ENCODE measurements around the gene KLHL10.

The KLHL10 gene

DNA sequence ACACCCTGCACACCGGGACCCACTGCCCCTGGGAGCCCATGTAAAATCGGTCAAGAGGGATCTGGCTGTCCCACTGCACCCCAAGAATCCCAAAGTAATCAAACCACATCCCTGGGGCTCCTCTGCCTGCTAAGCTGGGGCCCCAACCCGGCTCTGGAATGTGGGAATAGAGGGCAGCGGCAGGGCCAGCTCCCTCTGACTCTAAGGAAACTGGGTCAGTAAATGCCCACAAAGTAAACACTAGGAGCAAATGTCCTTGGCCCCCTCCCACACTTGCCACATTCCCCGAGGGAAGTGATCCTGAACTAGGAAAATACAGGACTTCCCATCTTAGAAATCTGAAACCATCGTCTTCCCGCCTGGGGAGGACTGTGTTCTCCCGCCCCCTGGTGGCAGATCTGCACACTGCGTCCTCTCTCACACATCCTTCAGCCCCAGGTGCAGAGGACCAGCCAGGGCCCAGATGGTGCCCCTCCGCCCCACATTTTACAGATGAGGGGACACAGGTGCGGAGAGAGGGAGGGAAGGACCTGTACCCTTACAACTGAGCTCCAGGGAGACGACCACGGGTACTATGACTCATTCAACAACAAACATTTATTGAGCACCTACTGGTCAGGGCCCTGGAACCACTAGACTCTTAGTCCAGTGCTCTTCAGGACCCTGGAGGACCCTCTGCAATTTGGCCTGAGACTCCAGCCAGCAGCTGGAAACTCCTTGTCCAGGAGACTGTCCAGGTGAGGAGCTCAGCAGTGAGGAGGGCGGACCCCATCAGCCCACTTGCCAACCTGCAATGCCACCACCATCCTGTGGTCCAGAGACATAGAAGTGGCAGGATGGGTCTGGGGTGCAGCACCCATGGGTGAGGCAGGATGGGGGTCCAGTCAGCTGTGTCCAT is 36.0 kb upstream of the KLHL10 start:
- no peak for TF ChIP-seq PPARA (CRISPR knock-in tag; IDR thresholded peaks at IDR 0.05; ENCODE audit: borderline replicate concordance)
- 0 out of 2 replicates have a peak, but pooled peaks have one; percentile 19 for TF ChIP-seq ZFP30 (CRISPR knock-in tag; IDR thresholded peaks at IDR 0.05)
- peak; percentile 92 for ATAC-seq

DNA sequence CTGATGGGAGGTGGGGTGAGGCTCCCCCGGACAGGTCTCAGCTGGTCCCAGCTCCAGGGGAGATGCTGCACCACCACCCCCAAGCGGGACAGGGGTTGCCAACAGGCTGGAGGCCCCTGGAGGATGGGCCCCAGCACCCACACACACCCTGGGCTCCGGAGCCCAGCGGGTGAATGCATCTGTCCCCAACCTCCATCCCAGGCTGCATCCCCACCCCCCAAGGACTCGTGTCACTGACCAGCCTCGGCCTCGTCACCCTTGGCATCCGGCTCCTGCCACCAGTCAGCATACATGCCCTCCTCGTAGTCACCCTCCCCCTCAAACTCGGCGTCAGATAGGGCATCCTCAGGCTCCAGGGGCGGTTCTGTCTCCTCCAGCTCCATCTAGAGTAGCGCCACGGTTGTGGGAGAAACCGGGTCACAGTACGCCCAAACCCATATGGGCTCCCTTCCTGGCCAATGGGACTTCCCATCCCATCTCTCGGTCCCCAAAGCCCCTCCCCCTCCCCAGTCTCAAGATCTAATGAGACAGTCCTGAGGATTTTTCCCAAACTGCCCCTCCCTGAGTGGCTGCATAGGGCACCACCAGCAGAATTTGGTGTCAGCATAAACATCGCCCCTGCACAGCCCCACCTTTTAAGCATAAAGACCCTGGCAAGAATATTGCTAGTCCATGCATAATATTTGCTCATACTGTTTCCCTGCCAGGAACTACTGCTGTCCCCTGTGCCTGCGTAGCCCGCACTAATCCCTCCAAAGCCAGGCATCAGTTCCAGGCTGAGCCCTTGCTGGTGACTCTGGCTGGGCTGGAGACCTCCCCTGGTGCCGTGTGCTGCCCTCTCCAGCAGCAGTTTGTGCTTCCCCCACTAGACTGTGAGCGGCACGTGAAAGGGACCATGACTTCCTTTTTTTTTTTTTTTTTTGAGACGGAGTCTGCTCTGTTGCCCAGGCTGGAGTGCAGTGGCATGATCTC is 34.3 kb upstream of the KLHL10 start:
- TF ChIP-seq ESRRG (CRISPR knock-in tag; IDR thresholded peaks at IDR 0.05) (no peak), RARB (CRISPR knock-in tag; IDR thresholded peaks at IDR 0.05) (no peak), ZFP3 (CRISPR knock-in tag; IDR thresholded peaks at IDR 0.05) (no peak), ARNTL (CRISPR knock-in tag; IDR thresholded peaks at IDR 0.05; ENCODE audit: borderline replicate concordance, low read depth) (no peak), ZFP30 (CRISPR knock-in tag; IDR thresholded peaks at IDR 0.05) (no peak), TOX (CRISPR knock-in tag; IDR thresholded peaks at IDR 0.05; ENCODE audit: borderline replicate concordance) (no peak), ZNF8 (CRISPR knock-in tag; IDR thresholded peaks at IDR 0.05) (no peak)
- TF ChIP-seq, protein P1, sequence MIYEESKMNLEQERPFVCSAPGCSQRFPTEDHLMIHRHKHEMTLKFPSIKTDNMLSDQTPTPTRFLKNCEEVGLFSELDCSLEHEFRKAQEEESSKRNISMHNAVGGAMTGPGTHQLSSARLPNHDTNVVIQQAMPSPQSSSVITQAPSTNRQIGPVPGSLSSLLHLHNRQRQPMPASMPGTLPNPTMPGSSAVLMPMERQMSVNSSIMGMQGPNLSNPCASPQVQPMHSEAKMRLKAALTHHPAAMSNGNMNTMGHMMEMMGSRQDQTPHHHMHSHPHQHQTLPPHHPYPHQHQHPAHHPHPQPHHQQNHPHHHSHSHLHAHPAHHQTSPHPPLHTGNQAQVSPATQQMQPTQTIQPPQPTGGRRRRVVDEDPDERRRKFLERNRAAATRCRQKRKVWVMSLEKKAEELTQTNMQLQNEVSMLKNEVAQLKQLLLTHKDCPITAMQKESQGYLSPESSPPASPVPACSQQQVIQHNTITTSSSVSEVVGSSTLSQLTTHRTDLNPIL (CRISPR knock-in tag; IDR thresholded peaks at IDR 0.05; ENCODE audit: low read depth), result no peak
- TF ChIP-seq, protein P2, sequence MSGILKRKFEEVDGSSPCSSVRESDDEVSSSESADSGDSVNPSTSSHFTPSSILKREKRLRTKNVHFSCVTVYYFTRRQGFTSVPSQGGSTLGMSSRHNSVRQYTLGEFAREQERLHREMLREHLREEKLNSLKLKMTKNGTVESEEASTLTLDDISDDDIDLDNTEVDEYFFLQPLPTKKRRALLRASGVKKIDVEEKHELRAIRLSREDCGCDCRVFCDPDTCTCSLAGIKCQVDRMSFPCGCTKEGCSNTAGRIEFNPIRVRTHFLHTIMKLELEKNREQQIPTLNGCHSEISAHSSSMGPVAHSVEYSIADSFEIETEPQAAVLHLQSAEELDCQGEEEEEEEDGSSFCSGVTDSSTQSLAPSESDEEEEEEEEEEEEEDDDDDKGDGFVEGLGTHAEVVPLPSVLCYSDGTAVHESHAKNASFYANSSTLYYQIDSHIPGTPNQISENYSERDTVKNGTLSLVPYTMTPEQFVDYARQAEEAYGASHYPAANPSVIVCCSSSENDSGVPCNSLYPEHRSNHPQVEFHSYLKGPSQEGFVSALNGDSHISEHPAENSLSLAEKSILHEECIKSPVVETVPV (CRISPR knock-in tag; IDR thresholded peaks at IDR 0.05), result no peak
- no peak for ATAC-seq

DNA sequence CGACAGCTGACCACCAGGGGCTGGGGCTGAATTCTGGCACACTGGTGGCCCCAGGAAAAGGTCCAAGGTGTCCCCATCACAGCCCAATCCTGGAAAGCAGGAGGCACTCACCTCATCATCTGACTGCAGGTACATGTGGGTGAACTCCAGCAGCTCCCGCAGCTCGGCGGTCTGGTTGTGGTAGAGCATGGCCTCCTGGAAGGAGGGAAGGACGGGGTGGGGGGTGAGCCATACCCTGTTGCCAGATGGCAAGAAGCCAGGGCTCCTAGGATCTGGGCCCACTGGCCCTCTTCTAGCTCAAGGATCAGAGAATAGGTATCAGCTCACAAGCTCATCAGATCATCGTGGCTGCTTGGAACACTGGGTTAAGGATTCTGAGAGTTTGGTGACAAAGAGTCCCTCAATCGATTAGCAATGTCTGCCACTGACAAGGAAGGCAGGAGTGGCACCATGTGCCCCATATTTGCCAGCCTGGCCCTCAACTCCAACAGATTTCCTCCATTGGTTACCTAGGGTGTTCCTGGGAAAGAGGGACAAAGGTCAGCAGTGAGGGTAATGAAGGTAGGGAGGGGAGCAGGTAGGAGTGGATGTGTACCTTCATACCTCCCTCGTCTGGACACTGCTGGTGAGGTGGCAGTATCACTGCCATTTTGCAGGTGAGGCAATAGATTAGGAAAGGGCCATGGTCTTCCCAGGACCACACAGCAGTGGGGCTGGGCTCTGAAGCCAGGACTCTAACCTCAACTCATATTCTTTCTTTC is 30.8 kb upstream of the KLHL10 start:
- no peak for ATAC-seq
- TF ChIP-seq ZFP30 (CRISPR knock-in tag; IDR thresholded peaks at IDR 0.05) (no peak), SNAI2 (CRISPR knock-in tag; IDR thresholded peaks at IDR 0.05) (no peak), ZFP3 (CRISPR knock-in tag; IDR thresholded peaks at IDR 0.05) (no peak), RARB (CRISPR knock-in tag; IDR thresholded peaks at IDR 0.05) (no peak), ZNF70 (CRISPR knock-in tag; IDR thresholded peaks at IDR 0.05) (no peak), ZNF8 (CRISPR knock-in tag; IDR thresholded peaks at IDR 0.05) (no peak), ZC3H10 (CRISPR knock-in tag; IDR thresholded peaks at IDR 0.05) (no peak), TOX (CRISPR knock-in tag; IDR thresholded peaks at IDR 0.05; ENCODE audit: borderline replicate concordance) (no peak), OSR1 (CRISPR knock-in tag; IDR thresholded peaks at IDR 0.05) (no peak)
- TF ChIP-seq, protein P3, sequence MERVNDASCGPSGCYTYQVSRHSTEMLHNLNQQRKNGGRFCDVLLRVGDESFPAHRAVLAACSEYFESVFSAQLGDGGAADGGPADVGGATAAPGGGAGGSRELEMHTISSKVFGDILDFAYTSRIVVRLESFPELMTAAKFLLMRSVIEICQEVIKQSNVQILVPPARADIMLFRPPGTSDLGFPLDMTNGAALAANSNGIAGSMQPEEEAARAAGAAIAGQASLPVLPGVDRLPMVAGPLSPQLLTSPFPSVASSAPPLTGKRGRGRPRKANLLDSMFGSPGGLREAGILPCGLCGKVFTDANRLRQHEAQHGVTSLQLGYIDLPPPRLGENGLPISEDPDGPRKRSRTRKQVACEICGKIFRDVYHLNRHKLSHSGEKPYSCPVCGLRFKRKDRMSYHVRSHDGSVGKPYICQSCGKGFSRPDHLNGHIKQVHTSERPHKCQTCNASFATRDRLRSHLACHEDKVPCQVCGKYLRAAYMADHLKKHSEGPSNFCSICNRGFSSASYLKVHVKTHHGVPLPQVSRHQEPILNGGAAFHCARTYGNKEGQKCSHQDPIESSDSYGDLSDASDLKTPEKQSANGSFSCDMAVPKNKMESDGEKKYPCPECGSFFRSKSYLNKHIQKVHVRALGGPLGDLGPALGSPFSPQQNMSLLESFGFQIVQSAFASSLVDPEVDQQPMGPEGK (CRISPR knock-in tag; IDR thresholded peaks at IDR 0.05; ENCODE audit: borderline replicate concordance), result no peak
- TF ChIP-seq, protein P2 (CRISPR knock-in tag; IDR thresholded peaks at IDR 0.05), result no peak
- TF ChIP-seq, protein P4, sequence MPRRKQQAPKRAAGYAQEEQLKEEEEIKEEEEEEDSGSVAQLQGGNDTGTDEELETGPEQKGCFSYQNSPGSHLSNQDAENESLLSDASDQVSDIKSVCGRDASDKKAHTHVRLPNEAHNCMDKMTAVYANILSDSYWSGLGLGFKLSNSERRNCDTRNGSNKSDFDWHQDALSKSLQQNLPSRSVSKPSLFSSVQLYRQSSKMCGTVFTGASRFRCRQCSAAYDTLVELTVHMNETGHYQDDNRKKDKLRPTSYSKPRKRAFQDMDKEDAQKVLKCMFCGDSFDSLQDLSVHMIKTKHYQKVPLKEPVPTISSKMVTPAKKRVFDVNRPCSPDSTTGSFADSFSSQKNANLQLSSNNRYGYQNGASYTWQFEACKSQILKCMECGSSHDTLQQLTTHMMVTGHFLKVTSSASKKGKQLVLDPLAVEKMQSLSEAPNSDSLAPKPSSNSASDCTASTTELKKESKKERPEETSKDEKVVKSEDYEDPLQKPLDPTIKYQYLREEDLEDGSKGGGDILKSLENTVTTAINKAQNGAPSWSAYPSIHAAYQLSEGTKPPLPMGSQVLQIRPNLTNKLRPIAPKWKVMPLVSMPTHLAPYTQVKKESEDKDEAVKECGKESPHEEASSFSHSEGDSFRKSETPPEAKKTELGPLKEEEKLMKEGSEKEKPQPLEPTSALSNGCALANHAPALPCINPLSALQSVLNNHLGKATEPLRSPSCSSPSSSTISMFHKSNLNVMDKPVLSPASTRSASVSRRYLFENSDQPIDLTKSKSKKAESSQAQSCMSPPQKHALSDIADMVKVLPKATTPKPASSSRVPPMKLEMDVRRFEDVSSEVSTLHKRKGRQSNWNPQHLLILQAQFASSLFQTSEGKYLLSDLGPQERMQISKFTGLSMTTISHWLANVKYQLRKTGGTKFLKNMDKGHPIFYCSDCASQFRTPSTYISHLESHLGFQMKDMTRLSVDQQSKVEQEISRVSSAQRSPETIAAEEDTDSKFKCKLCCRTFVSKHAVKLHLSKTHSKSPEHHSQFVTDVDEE (CRISPR knock-in tag; IDR thresholded peaks at IDR 0.05), result no peak
